HPDE6-E6E7 (cell line): ENCODE data around the gene DCTN3.
"Not testable (repeated sequence)": the region's sequence is repeated elsewhere in the genome, so short reads cannot be mapped to it uniquely, and the experiment has no call there.

Experiments
- DNase-seq: peaks from one replicate; pipeline ENCODE4 v3.0.0; 2011; ENCODE audit warnings: missing footprints; ENCODE audit errors: extremely low spot score

The DCTN3 gene

GRCh38 chr9:34647084-34647403, 26.7 kb upstream of the DCTN3 start:
- DNase-seq = no peak

GRCh38 chr9:34646211-34647083, 26.2 kb upstream of the DCTN3 start, which contains the start of gene GALT:
GALT (plus strand) TSS chr9:34646675; CDS start chr9:34646705, 30 bp downstream.
- DNase-seq = peak; percentile 95

GRCh38 chr9:34644766-34645314, 24.5 kb upstream of the DCTN3 start:
- DNase-seq = no peak

- DNase-seq = no peak
Measured at GRCh38 chr9:34642679-34643078, 22.4 kb upstream of the DCTN3 start.

DNA sequence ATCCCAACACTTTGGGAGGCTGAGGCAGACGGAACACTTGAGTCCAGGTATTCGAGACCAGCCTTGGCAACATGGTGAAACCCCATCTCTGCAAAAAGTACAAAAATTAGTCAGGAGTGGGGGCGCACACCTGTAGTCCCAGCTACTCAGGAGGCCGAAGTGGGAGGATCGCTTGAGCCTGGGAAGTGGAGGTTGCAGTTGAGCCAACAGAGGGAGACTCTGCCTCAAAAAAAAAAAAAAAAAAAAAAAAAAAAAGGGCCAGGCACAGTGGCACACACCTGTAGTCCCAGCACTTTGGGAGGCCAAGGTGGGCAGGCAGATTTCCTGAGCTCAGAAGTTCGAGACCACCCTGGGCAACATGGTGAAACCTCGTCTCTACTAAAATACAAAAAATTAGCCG, 19.0 kb upstream of the DCTN3 start:
- DNase-seq = not testable (repeated sequence)

GRCh38 chr9:34638138-34638445, 17.8 kb upstream of the DCTN3 start:
- no peak for DNase-seq

DNA sequence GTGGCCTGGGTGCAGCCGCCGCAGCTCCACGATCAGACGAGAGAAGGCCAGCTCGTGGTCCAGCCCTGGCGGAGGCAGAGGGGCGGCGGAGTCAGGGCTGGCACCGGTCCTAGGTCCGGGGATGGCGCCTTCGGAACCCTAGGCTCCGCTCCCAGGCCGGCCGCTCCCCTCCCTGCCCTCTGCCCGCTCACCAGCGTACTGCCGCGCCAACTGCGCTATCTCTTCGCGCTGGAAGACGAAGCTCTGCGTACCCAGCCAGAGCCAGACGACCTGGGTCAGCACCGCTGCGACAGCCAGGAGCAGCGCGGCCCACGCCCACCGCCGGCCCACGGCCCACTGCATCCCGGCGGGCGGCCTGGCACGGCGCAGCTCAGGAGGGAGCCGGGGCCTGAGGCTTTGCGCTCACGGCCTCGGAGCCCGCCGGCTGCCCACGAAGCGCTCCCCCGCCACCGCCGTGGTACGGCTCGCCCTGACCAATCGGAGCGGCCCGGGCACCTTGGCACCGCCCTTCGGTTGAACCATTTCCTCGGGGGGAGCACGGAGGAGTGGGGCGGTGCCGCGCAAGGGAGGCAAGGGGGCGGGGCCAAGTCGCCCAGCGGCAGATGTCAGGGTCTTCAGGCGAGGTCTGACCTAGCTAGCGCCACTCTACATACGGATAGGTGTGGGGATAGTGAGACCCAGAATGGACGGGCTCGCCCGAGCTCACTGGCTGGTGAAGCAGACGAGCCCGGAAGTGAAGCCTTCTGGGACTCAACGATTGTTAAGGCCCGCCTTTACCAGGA, 17.3 kb upstream of the DCTN3 start, which contains the start of gene SIGMAR1:
Gene SIGMAR1, minus strand, starts transcription at position 432 of the 782 bp plus-strand sequence. Its CDS starts 90 bp downstream, at position 342.
- DNase-seq = peak; percentile 93

DNA sequence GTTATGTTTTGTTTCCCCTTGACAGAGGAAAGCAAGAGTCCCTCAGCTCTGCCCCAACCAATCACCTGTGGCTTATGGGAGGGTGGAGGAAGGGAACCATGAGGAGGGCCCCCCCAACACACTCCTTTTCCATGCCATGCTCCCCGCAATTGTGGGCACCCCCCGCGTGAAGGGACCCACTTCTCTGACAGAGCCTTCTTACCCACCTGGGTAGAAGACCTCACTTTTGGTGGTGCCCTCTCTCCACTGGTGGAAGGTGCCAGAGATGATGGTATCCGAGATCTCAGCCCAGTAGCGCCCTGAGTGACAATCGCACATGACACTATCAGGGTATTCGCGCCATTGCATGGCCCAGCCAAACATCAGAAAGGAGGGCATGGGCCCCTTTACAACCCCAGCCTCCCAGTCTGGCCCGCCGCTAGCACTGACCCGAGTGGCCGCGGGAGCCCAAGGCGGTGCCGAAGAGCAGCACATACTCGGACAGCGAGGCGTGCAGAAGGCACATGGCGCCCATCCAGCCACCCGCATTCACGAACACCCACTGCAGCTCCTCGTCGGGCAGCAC, 16.6 kb upstream of the DCTN3 start:
- DNase-seq = no peak

- no peak for DNase-seq
Measured at GRCh38 chr9:34635556-34635955, 15.3 kb upstream of the DCTN3 start.

DNA sequence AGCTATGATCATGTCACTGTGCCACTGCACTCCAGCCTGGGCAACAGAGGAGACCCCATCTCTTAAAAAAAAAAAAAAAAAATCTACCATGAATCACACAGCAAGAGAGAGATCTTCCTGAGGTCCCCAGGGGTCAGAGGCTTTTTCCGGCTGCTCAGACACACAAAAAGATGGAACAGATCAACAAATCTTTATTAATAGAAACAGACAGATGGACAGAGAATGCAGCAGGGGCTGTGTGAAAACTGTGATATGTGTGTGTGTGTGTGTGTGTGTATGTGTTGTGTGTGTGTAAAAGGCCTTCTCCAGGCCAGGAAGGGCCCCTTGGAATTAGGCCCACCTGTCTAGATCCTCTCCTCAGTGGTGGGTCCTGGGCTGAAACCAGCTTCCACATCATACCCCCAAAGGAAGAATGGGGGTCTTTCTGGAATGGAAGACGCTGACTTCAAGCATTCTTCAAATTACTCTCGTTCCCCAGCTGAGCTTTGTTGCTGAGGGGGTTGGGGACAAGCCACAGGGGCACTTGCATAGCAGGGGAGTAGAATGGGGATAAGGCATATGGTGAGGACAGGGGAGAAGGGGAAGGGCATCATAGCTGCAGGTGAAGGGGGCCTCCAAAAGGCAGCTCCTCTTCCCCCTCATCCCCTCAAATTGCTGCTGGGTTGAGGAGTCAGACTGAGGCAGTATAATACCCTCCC, 14.4 kb upstream of the DCTN3 start:
- DNase-seq = no peak

DNA sequence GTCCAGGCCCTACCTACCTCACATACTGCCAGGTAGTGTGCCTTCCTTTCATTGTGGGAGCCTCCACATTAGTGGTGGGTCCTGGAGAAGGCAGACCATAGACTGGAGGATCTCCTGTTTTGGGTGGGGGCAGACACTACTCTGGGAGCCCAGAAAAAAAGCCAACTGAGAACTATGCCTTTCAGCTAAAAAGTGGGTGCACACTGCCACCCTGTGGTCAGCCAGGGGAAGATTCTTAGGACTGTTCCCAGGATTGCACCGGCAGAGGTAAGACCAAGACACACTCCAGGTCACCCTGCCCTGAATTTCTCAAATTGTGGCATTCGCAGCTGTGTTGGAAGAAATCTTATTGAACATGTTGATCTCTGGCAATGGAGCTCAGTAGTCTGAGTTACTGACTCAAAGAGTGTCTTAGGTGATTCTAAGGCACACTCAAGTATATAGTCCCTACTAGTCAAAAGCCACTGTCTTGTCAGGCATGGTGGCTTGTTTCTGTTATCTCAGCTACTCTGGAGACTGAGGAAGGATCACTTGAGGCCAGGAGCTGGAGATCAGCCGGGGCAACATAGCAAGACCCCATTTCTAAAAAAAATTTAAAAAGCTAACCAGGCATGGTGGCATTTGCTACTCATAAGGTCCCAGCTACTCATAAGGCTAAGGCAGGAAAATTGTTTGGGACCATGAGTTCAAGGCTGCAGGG, 13.7 kb upstream of the DCTN3 start:
- peak; percentile 71 for DNase-seq

DNA sequence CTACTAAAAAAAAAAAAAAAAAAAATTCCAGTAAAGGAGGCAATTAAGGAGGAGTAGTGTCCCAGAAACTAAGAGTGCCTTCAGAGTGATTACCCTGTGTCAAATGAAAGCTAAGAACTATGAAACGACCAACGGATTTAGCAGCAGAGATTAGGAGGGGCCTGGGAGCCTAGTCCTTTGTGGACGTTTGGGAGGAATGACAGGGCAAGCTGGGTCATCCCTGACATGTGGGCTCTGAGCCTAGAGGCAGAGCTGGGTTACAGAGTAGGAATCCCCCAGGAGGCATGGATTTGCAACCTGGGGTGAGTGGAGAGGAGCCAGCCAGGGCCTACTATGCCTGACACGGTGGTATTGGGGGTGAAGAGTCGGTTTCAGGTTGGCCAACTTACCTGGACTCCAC, 12.9 kb upstream of the DCTN3 start:
- DNase-seq = no peak

DNA sequence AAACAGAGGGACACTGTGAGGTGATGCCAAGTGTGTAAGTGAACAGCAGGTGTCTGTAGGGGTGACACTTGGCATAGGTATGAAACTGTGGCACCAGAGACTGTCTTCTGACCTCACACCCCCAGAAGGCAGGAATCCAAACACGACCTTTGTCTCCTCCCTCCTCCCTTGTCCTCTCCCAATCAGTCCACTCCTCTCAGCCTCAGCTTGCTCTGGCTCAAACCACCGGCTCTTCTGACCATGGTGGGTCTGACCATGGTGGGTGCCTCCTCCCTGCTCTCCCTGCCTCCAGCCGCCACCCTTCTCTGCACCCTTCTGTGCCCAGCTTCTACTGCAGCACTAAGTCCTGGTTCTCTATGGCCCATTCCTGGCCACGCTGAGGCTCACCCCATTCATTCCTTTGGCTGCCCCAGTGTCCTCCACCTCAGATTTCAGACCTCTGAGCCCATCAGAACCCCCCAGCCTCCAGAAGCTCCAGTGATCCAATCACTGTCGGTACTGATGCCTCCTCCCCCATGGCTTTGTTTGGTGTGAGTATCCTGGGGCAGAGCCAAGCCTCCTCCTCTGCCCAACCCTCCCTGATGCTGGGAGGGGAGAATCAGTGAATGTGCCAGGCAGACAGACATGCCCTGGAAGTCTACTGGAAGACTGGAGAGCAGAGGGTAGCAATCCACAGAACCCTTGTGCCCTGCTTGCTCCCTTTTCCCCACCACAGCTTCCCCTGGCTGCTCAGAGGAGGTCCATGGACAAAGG, 10.3 kb upstream of the DCTN3 start:
- no peak for DNase-seq

- DNase-seq = no peak
Measured at GRCh38 chr9:34629491-34629808, 9.2 kb upstream of the DCTN3 start.

GRCh38 chr9:34628656-34629490, 8.6 kb upstream of the DCTN3 start, which contains the start of gene ARID3C:
ARID3C (minus strand) TSS chr9:34629066; CDS start chr9:34628014, 1,052 bp downstream.
- no peak for DNase-seq

DNA sequence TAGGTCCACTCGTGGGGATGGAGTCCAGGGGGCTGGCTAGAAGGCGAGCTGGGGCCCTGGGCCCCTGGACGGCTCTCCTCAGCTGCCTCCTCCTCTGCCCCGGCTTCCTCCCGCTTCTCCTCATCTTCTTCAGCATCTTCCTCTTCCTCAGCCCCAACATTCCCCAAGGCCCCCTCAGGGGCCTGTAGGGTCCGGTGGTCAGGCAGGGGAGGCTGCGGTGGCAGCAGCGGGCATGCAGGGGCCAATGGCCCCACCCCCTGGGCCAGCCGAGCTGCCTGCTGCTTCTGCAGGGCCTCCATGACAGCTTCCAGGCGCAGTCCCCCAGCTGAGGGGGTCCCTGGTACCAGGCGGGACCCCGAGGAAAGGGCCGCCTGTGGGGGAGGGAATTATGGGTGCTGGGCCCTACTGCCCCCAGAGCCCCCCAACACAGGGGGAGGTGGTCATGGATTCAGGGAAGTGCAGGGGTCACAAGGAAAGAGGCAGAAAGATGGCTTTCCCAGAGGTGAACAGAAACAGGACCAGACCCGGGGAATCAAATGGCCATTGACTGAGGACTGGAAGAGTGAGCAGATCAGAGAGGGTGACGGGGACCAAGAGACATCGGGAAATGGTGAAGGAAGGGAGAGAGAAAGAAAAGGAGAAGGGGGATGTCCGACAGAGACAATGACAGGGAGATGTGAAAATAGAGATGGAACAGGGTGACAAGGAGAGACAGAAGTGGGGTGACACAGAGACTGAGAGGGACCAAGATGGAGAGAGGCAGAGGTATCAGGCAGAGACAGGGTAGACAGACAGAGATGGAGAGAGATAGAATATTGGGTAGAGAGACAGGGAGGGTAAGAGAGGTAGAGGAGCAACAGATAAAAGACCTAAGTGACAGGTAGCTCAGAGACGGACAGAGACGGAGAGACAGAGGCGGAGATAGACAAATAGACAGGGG, 7.7 kb upstream of the DCTN3 start:
- DNase-seq = no peak

DNA sequence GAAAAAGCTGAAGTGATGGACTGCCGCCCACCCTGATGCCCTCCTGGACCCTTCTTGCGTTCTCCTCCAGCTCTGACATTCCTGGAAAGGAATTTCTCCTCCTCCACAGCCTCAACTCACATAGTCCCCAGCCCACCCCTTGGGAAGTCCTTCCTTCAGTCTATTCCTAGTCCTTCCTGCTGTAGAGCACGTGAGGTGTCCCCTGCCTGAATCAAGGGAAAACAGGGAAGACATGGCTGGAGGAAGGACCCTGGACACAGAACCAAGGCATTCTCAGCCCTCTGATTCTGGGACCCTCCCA, 4.8 kb upstream of the DCTN3 start:
- DNase-seq = no peak

DNA sequence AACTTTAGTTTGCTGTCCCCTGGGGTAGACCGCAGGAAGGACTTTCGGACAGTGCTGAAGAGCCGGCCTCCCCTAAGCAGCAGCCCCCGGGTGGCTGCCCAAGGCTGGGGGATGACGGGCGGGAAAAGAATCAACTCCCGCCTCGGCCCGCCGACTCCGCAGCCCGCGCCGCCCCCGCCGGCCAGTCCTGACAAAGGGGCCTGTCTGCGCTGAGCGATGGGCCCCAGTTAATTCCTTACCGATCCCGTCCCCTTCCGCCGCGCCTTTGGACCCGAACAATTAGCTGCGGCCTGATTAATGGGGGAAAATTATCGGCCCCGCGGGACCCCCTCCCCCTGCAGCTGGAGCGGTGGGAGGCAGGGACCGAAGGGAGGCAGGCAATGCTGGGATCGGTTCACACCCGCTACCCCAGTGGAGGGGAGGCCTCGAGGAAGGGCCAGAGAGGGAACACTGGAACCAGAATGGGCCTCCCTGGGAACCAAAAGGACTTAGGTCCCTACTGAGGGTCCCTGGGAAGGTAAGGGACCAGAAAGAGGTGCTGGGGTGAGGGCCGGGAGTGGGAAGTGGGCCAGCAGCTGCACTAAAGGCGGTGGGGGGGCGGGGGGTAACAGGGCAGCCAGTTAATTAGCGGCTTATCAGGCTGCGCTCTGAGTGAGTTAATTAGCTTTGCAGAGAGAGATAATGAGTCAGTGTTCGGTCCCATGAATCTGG, 4.3 kb upstream of the DCTN3 start:
- no peak for DNase-seq
